ENCODE data around the gene CD2. TPM values are rescaled to one million over a fixed set of nuclear protein-coding genes. Genes with fewer than 3 reads are reported as not detected.
A peak's percentile ranks its signal among the peaks of the same experiment; 100 is the strongest.

The CD2 gene
- total and polyA plus RNA-seq, 2 of the 8 experiments (the other 6 are each of a cell fraction or from before 2014, with no cell fraction given): not detected

- H3K79me1 ChIP-seq (ENCODE audit: low read depth, low read length): no peaks in the 10 kb centered on the region
- H3K4ac ChIP-seq (replicated peaks; ENCODE audit: insufficient read length, low read depth, low read length): no peak overlapping the region
- peaks cover 0 to 2% of the 10 kb centered on the region in 2 experiments; a peak in 1 of 4 replicates for H3K9me3 ChIP-seq (ENCODE audit: insufficient read depth in 2 of 2, low read depth in 1 of 2, low read length in 1 of 2)
- H2AFZ ChIP-seq (ENCODE audit: low read length): peak overlapping the region; percentile 1; the same call in 1 of the 2 replicates
- POLR2A ChIA-PET (ENCODE audit: partially characterized antibody): no interaction called here
- no peak overlapping the region for H4K91ac ChIP-seq (replicated peaks; ENCODE audit: insufficient read length, low read length)
- no peak overlapping the region for H3K4me2 ChIP-seq (ENCODE audit: insufficient read depth in 1 of 2, low read depth in 2 of 2, low read length in 2 of 2)
- H3K4me1 ChIP-seq (replicated peaks in 1 of 4; ENCODE audit: control insufficient read depth in 3 of 4, insufficient read depth in 4 of 4, low read length in 3 of 4): peaks cover 0 to 7% (median 0%) of the 10 kb centered on the region in 4 experiments; a peak in 4 of 7 replicates
- H2BK12ac ChIP-seq (ENCODE audit: low read depth, low read length): no peak overlapping the region; the same call in 1 of the 2 replicates
- no peak overlapping the region for H3K56ac ChIP-seq (replicated peaks; ENCODE audit: insufficient read length, low read depth, low read length)
- H3K9ac ChIP-seq (replicated peaks in 1 of 4; ENCODE audit: extremely low read depth in 1 of 4, low read depth in 3 of 4, low read length in 3 of 4): no peak overlapping the region
- no peak overlapping the region for H2BK5ac ChIP-seq (ENCODE audit: low read depth, low read length)
- no peak overlapping the region for H3K14ac ChIP-seq (ENCODE audit: insufficient read length)
- no peak overlapping the region for H2BK15ac ChIP-seq (ENCODE audit: low read length)
- FAIRE-seq (no peak), DNase-seq (ENCODE audit: low read depth in 1 of 2, low spot score in 2 of 2) (no peak)
- H4K5ac ChIP-seq (ENCODE audit: insufficient read length, low read depth, low read length): no peak overlapping the region
- H3K23ac ChIP-seq (ENCODE audit: insufficient read length): no peak overlapping the region
- H3K18ac ChIP-seq (ENCODE audit: extremely low read depth, low read length): no peak overlapping the region
- CTCF ChIA-PET (ENCODE audit: partially characterized antibody): interaction anchor here (0.8 to 2.8 kb wide), 3 partner anchors 11 to 44 kb away, joined by 3 to 10 read pairs (median 3); no protein-coding TSS in a partner anchor
- H3K36me3 ChIP-seq (ENCODE audit: control insufficient read depth in 2 of 4, insufficient read depth in 4 of 4, low read length in 3 of 4): no peaks in the 10 kb centered on the region
- no peak overlapping the region for H2BK20ac ChIP-seq (ENCODE audit: low read length)
- H3K27me3 ChIP-seq (replicated peaks in 1 of 4; ENCODE audit: control insufficient read depth in 3 of 4, extremely low read depth in 1 of 4, insufficient read depth in 3 of 4, low read length in 3 of 4): no peaks in the 10 kb centered on the region
- H2AK5ac ChIP-seq (ENCODE audit: low read depth, low read length): no peak overlapping the region
- WGBS, 2 experiments (ENCODE audit: extremely low coverage in 1 of 2, insufficient coverage in 1 of 2, insufficient read length in 1 of 2, insufficient replicate concordance in 2 of 2, low coverage in 1 of 2, low lambda C conversion rate in 2 of 2, missing lambda C conversion rate in 1 of 2): 84% methylated on average over 16 of the region's 16 CpGs; no CpG with 5 or more reads in 1 of the 2 experiments
- H4K20me1 ChIP-seq (replicated peaks in 1 of 2; ENCODE audit: control insufficient read depth in 1 of 2, insufficient read depth in 2 of 2, low read length in 2 of 2): no peaks in the 10 kb centered on the region
- no peak overlapping the region for H3K27ac ChIP-seq (ENCODE audit: low read depth, low read length)
- H3K79me2 ChIP-seq (ENCODE audit: control insufficient read depth in 1 of 2, insufficient read depth in 2 of 2, low read length in 2 of 2): no peaks in the 10 kb centered on the region
- no peaks in the 10 kb centered on the region for H3K23me2 ChIP-seq (ENCODE audit: low read depth, low read length)
- no peak overlapping the region for H2BK120ac ChIP-seq (replicated peaks; ENCODE audit: low read depth, low read length)
- no peak overlapping the region for H3K4me3 ChIP-seq (ENCODE audit: extremely low read depth in 1 of 4, insufficient read depth in 2 of 4, low read depth in 3 of 4, low read length in 4 of 4)
- no peak overlapping the region for H4K8ac ChIP-seq (ENCODE audit: extremely low read depth, insufficient read depth, low read length)
- TF ChIP-seq TBP (IDR thresholded peaks at IDR 0.05; ENCODE audit: low read depth, low read length): no peak
- no peak for TF ChIP-seq EP300 (IDR thresholded peaks at IDR 0.05; ENCODE audit: borderline replicate concordance in 1 of 2, low read depth in 2 of 2, low read length in 2 of 2)
- no peak for TF ChIP-seq SUZ12 (IDR thresholded peaks at IDR 0.05; ENCODE audit: low read length)
- TF ChIP-seq NRF1 (IDR thresholded peaks at IDR 0.05; ENCODE audit: low read depth, low read length): no peak
- no peak for TF ChIP-seq SIRT6 (IDR thresholded peaks at IDR 0.05; ENCODE audit: low read length)
- no peak for TF ChIP-seq EGR1 (IDR thresholded peaks at IDR 0.05; ENCODE audit: borderline replicate concordance, low read depth, low read length)
- TF ChIP-seq TAF7 (optimal IDR thresholded peaks at IDR 0.05; ENCODE audit: borderline replicate concordance, low read depth, low read length): no peak
- TF ChIP-seq ZNF274 (IDR thresholded peaks at IDR 0.05; ENCODE audit: borderline replicate concordance, extremely low read depth, low read length): no peak
- no peak for TF ChIP-seq BRCA1 (IDR thresholded peaks at IDR 0.05; ENCODE audit: low read depth, low read length)
- TF ChIP-seq ASH2L (IDR thresholded peaks at IDR 0.05; ENCODE audit: low read length): no peak
- TF ChIP-seq JUN (IDR thresholded peaks at IDR 0.05; ENCODE audit: low read depth, low read length): no peak
- TF ChIP-seq CHD2 (IDR thresholded peaks at IDR 0.05; ENCODE audit: low read length): no peak
- TF ChIP-seq KDM5A (IDR thresholded peaks at IDR 0.05; ENCODE audit: low read length): no peak
Observed at GRCh38 chr1:116807394-116808199, 53.4 kb downstream of the CD2 start.

All from H1 (cell line).